NCI-H1105 (cell line): Measurements from ENCODE around the gene RNF112.
"Not testable (repeated sequence)": the region's sequence is repeated elsewhere in the genome, so short reads cannot be mapped to it uniquely, and the experiment has no call there.

Source experiments
- DNase-seq: peaks from one replicate; lab custom pipeline; 2025; lab: John Stamatoyannopoulos, UW

Gene RNF112

GRCh38 chr17:19448341-19449268 lies 37.6 kb downstream of the RNF112 start:
- DNase-seq, result no peak

DNA sequence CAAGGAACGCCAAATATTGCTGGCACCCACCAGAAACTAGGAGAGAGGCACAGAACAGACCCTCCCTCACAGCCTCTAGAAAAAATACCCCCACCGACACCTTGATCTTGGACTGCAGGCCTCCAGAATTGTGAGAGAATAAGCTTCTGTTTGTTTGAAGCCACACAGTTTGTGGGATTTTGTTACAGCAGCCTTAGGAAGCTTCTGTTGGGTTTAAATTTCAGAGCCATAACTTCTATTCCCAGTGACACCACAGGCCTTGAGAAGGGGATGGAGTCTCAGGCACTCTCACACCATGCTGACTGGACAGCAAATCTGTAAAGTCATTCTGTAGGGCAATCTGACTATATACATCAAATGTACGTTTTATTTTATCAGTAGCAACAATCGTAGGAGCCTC lies 38.6 kb downstream of the RNF112 start:
- no peak for DNase-seq

GRCh38 chr17:19453296-19453695 lies 42.3 kb downstream of the RNF112 start:
- DNase-seq, result no peak

GRCh38 chr17:19454074-19454473 lies 43.0 kb downstream of the RNF112 start:
- DNase-seq, result no peak

DNA sequence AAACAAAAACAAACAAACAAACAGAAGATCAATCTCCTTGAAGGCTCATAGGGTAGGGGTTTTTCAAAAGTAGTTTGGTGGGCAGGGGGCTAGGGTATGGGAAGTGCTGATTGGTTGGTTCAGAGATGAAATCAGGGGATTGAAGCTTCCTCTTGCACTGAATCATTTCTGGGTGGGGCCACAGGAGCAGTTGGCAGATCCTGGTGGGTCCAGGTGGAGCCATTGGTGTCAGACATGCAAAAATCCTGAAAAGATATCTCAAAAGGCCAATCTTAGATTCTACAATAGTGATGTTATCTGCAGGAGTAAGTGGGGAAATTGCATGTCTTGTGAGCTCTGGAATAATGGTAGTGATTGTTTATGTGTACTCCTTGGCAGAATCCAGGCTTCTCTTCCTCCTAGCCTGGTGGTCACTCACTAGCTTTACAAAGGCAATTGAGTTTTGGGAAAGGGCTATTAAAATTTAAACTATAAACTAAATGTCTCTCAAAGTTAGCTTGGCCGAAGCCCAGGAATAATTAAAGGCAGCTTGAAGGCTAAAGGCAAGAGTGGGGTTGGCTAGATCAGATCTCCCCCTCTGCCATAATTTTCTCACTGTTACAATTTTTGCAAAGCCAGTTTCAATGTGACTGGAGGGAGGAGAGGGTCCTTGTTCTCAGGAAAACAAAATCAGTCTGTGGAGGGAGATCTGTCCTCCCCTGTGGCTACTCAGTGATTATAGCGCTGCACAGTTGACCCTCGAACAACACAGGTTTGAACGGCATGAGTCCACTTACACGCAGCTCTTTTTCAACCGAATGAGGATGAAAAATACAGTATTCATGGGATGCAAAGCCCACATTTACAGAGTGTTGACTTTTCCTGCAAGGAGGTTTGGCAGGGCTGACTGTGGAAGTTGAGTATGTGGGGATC lies 45.2 kb downstream of the RNF112 start:
- no peak for DNase-seq

- DNase-seq, result no peak
Observed at GRCh38 chr17:19457046-19457445, 46.0 kb downstream of the RNF112 start.

GRCh38 chr17:19457830-19458271 lies 46.8 kb downstream of the RNF112 start:
- DNase-seq, result no peak

DNA sequence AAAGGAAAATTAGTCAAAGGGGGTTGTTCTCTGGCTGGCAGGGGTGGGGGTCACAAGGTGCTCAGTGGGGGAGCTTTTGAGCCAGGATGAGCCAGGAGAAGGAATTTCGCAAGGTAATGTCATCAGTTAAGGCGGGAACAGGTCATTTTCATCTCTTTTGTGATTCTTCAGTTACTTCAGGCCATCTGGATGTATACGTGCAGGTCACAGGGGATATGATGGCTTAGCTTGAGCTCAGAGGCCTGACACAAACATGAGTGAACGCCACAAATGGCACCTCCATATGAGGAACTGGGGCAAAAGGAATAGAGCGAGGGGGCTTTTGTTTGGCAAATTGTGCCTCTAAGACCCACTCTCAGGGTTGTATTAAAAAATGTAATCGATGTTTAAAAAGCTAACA lies 47.4 kb downstream of the RNF112 start:
- not testable (repeated sequence) for DNase-seq

DNA sequence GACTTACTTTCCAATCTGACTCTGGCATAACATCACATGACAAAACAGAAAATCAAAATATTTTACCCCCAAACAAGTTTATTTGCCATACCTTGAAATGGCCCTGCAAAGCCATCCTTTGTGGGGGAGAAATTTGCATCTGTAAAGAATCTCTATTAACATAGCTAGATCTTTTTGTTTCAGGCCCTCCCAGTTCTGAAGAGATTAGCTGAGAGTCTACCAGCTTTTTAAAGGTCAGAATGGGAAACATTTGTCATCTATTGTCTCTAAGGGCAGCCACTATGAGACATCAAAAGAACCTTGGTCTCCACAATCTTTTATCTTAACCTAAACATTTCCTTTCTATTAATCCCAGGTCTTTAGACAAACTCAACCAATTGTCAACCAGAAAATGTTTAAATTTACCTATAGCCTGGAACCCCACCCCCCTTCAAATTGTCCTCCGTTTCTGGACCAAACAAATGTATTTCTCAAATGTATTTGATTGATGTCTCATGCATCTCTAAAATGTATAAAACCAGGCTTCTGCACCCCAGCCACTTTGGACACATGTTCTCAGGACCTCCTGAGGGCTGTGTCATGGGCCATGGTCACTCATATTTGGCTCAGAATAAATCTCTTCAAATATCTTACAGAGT lies 48.1 kb downstream of the RNF112 start:
- DNase-seq, result not testable (repeated sequence)

- no peak for DNase-seq
Observed at GRCh38 chr17:19460700-19461099, 49.7 kb downstream of the RNF112 start.

DNA sequence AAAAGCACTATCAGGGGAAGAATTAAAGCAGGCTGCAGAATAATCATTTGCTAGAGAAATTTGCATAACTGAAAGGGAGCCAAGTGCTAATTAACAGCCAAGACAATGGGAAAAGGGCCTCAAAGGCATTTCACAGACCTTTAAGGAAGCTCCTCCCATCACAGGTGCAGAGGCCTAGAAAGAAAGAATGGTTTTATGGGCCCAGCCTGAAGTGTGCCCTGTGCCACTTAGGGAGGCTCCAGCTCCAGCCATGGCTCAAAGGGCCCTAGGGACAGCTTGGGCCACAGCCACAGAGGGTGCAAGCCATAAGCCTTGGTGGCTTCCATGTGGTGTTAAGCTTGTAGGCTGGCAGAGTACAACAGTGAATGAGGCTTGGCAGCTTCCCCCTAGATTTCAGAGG lies 50.1 kb downstream of the RNF112 start:
- DNase-seq, result peak; percentile 68

DNA sequence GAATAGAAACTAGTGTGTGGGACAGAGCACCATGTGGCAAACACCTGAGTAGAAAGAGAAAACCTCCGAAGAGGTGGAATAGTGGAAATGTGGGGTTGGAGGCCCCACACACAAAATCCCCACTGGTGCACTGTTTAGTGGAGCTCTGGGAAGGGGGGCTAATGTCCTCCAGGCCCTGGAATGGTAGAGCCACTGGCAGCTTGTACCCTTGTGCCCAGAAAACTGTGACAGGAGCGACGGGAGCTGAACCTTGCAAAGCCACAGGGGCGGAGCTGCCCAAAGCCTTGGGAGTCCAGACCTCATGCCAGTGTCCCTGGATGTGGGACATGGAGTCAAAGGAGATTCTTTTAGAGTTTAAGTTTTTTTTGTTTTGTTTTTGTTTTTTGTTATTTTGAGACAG lies 50.6 kb downstream of the RNF112 start:
- no peak for DNase-seq

GRCh38 chr17:19462456-19463035 lies 51.5 kb downstream of the RNF112 start:
- not testable (repeated sequence) for DNase-seq

- DNase-seq, result no peak
Observed at GRCh38 chr17:19464031-19465026, 53.3 kb downstream of the RNF112 start.
